HG02885 (cell line): ENCODE data around the gene VWA8.
"Not testable (repeated sequence)": the region's sequence is repeated elsewhere in the genome, so short reads cannot be mapped to it uniquely, and the experiment has no call there.

ENCODE experiments used
- ATAC-seq: cut with Tn5 transposase; IDR thresholded peaks from one replicate; pipeline ENCODE4 v1.9.1; 2021; ENCODE audit warnings: mild to moderate bottlenecking; ENCODE audit not compliant: unreplicated experiment, poor library complexity

Gene VWA8

GRCh38 chr13:41931337-41931736, 29.6 kb downstream of the VWA8 start:
- ATAC-seq: no peak

- ATAC-seq: no peak
Observed at GRCh38 chr13:41930154-41930553, 30.8 kb downstream of the VWA8 start.

- ATAC-seq: no peak
Observed at GRCh38 chr13:41928323-41928722, 32.6 kb downstream of the VWA8 start.

- ATAC-seq: no peak
Observed at GRCh38 chr13:41925014-41925413, 35.9 kb downstream of the VWA8 start.

GRCh38 chr13:41922894-41923293, 38.0 kb downstream of the VWA8 start:
- not testable (repeated sequence) for ATAC-seq

- no peak for ATAC-seq
Observed at GRCh38 chr13:41919741-41920487, 41.0 kb downstream of the VWA8 start.

GRCh38 chr13:41919031-41919740, 41.7 kb downstream of the VWA8 start:
- ATAC-seq: no peak

GRCh38 chr13:41917641-41918040, 43.3 kb downstream of the VWA8 start:
- no peak for ATAC-seq

GRCh38 chr13:41916173-41916954, 44.5 kb downstream of the VWA8 start:
- peak; percentile 97 for ATAC-seq

GRCh38 chr13:41915081-41915480, 45.8 kb downstream of the VWA8 start:
- no peak for ATAC-seq

GRCh38 chr13:41914552-41914951, 46.4 kb downstream of the VWA8 start:
- no peak for ATAC-seq

- no peak for ATAC-seq
Observed at GRCh38 chr13:41909506-41909905, 51.4 kb downstream of the VWA8 start.

GRCh38 chr13:41905600-41906254, 55.2 kb downstream of the VWA8 start:
- ATAC-seq: peak; percentile 80

- ATAC-seq: no peak
Observed at GRCh38 chr13:41900918-41901317, 60.0 kb downstream of the VWA8 start.

- not testable (repeated sequence) for ATAC-seq
Observed at GRCh38 chr13:41898411-41898810, 62.5 kb downstream of the VWA8 start.

GRCh38 chr13:41897126-41897525, 63.8 kb downstream of the VWA8 start:
- ATAC-seq: no peak

GRCh38 chr13:41895478-41895877, 65.4 kb downstream of the VWA8 start:
- ATAC-seq: no peak

- no peak for ATAC-seq
Observed at GRCh38 chr13:41891119-41891518, 69.8 kb downstream of the VWA8 start.

GRCh38 chr13:41883147-41883546, 77.8 kb downstream of the VWA8 start:
- ATAC-seq: no peak

- not testable (repeated sequence) for ATAC-seq
Observed at GRCh38 chr13:41881890-41882289, 79.0 kb downstream of the VWA8 start.

- ATAC-seq: no peak
Observed at GRCh38 chr13:41880966-41881365, 79.9 kb downstream of the VWA8 start.
